A549 (cell line): Measurements from ENCODE around the gene MAOB.

Experiments
- CBX2 ChIP-seq: fragments of 200-600 bp; sonication (generic); IDR thresholded peaks from 2 replicates; pipeline ENCODE4 v1.6.1; 2016; ENCODE audit warnings: low read depth, mild to moderate bottlenecking, borderline replicate concordance
- EP300 ChIP-seq, 2 experiments: fragments of >200 bp; sonication (Bioruptor Twin); formaldehyde crosslinking; IDR thresholded peaks; 2 replicates in 1 of 2; 3 replicates in 1 of 2; pipeline ENCODE4 v1.6.1; 2016 to 2017
- ESRRA ChIP-seq: fragments of 150-350 bp; IDR thresholded peaks from 2 replicates; pipeline ENCODE4 v1.6.1; 2014; ENCODE audit warnings: mild to moderate bottlenecking, low read length, borderline replicate concordance
- JUN ChIP-seq, 2 experiments: fragments of >200 bp; sonication (Bioruptor Twin); formaldehyde crosslinking; IDR thresholded peaks; 2 replicates in 1 of 2; 3 replicates in 1 of 2; pipeline ENCODE4 v1.6.1; 2016 to 2017
- NR3C1 ChIP-seq: fragments of >200 bp; sonication (Bioruptor Twin); formaldehyde crosslinking; IDR thresholded peaks from 3 replicates; pipeline ENCODE4 v1.6.1; 2017
- POLR2A ChIP-seq: IDR thresholded peaks from 2 replicates; pipeline ENCODE4 v1.6.1; 2012; ENCODE audit warnings: mild to moderate bottlenecking, low read length
- POLR2AphosphoS2 ChIP-seq: conservative IDR thresholded peaks from 2 replicates; pipeline ENCODE4 v1.6.1; 2012; ENCODE audit warnings: low read length, improper control_type of control experiment, inconsistent platforms
- RAD21 ChIP-seq, 2 experiments: fragments of >200 bp in 1 of 2; sonication (Bioruptor Twin) in 1 of 2; formaldehyde crosslinking in 1 of 2; IDR thresholded peaks in 1 of 2; conservative IDR thresholded peaks in 1 of 2; 2 replicates in 1 of 2; 3 replicates in 1 of 2; pipeline ENCODE4 v1.6.1; 2012 to 2018; ENCODE audit warnings: inconsistent platforms in 1 of 2
- TP53 ChIP-seq: fragments of 250-450 bp; sonication (Bioruptor Pico); IDR thresholded peaks from 2 replicates; pipeline ENCODE4 v1.5.0; 2021; ENCODE audit warnings: mild to moderate bottlenecking, moderate library complexity
- TF ChIP-seq, protein P1 (sequence below): fragments of 250-450 bp; sonication (Bioruptor Pico); IDR thresholded peaks from 2 replicates; pipeline ENCODE4 v1.5.0; 2020; ENCODE audit warnings: low read depth, mild to moderate bottlenecking, moderate library complexity
- TF ChIP-seq, protein P2 (sequence below): fragments of >200 bp; sonication (Bioruptor Twin); formaldehyde crosslinking; IDR thresholded peaks from 3 replicates; pipeline ENCODE4 v1.5.1; 2016
- TF ChIP-seq, protein P3 (sequence below): fragments of 450-650 bp; IDR thresholded peaks from 2 replicates; pipeline ENCODE4 v1.6.1; 2014; ENCODE audit warnings: antibody characterized with exemption

DNA sequence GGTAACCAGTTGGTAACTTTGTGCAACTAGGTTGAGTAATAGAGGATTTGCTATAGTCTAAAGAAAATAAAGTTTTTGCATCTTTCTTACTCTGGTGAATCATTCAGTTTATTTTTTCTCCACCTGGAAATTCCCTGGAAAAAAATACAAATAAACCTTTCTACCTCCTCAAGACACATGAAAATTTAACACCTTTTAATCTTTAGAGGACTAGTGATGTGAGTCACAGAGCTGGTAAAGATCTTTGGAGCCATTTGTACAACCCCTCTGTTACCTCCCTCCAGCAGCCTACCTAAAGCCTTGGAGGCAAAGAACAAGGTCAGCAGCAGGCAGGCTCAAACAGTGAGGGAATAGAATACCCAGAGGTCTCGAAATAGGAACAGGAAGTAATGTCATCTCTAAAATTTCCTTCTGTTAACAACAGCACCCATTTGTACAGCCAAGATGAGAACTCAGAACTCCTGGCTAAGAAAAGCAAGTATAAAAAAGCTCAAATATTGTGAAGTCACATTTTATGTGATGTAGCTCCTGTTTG lies 10.2 kb upstream of the MAOB start:
- TF ChIP-seq, protein P1, sequence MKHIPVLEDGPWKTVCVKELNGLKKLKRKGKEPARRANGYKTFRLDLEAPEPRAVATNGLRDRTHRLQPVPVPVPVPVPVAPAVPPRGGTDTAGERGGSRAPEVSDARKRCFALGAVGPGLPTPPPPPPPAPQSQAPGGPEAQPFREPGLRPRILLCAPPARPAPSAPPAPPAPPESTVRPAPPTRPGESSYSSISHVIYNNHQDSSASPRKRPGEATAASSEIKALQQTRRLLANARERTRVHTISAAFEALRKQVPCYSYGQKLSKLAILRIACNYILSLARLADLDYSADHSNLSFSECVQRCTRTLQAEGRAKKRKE, result no peak
- TF ChIP-seq RAD21 (conservative IDR thresholded peaks at IDR 0.05 in 1 of 2, IDR thresholded peaks at IDR 0.05 in 1 of 2) (no peak), JUN (IDR thresholded peaks at IDR 0.05) (no peak), POLR2A (no peak), ESRRA (no peak), POLR2AphosphoS2 (no peak), EP300 (IDR thresholded peaks at IDR 0.05) (no peak), CBX2 (no peak), NR3C1 (no peak), TP53 (CRISPR knock-in tag) (no peak)
- TF ChIP-seq, protein P2, sequence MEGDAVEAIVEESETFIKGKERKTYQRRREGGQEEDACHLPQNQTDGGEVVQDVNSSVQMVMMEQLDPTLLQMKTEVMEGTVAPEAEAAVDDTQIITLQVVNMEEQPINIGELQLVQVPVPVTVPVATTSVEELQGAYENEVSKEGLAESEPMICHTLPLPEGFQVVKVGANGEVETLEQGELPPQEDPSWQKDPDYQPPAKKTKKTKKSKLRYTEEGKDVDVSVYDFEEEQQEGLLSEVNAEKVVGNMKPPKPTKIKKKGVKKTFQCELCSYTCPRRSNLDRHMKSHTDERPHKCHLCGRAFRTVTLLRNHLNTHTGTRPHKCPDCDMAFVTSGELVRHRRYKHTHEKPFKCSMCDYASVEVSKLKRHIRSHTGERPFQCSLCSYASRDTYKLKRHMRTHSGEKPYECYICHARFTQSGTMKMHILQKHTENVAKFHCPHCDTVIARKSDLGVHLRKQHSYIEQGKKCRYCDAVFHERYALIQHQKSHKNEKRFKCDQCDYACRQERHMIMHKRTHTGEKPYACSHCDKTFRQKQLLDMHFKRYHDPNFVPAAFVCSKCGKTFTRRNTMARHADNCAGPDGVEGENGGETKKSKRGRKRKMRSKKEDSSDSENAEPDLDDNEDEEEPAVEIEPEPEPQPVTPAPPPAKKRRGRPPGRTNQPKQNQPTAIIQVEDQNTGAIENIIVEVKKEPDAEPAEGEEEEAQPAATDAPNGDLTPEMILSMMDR, result no peak
- TF ChIP-seq, protein P3, sequence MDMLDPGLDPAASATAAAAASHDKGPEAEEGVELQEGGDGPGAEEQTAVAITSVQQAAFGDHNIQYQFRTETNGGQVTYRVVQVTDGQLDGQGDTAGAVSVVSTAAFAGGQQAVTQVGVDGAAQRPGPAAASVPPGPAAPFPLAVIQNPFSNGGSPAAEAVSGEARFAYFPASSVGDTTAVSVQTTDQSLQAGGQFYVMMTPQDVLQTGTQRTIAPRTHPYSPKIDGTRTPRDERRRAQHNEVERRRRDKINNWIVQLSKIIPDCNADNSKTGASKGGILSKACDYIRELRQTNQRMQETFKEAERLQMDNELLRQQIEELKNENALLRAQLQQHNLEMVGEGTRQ, result no peak
